LNCaP clone FGC (cell line): ENCODE results near the gene C2CD2L.

Source experiments
- DNase-seq: peaks from one replicate; pipeline ENCODE4 v3.0.0-alpha.2; 2011; ENCODE audit warnings: low read depth
- H3K4me3 ChIP-seq: 2 replicates; pipeline ENCODE4 v1.5.1; 2011; ENCODE audit warnings: mild to moderate bottlenecking, low read depth, low read length, control low read depth
- CTCF ChIP-seq: IDR thresholded peaks from 2 replicates; pipeline ENCODE4 v1.5.1; 2012; ENCODE audit warnings: mild to moderate bottlenecking; ENCODE audit not compliant: control insufficient read depth, insufficient read depth; ENCODE audit errors: extremely low read depth

The C2CD2L gene

GRCh38 chr11:119078675-119079420 is 28.3 kb upstream of the C2CD2L start:
- H3K4me3 ChIP-seq, result no peak overlapping the region
- DNase-seq, result no peak
- TF ChIP-seq CTCF, result no peak

- H3K4me3 ChIP-seq, result no peak overlapping the region
- no peak for DNase-seq
- TF ChIP-seq CTCF, result no peak
Observed at GRCh38 chr11:119081682-119082260, 25.4 kb upstream of the C2CD2L start.

- no peak for TF ChIP-seq CTCF
- peak; percentile 78 for DNase-seq
- H3K4me3 ChIP-seq, result peak within 1 kb of the TSS; percentile 89
Observed at GRCh38 chr11:119084663-119085436, 22.3 kb upstream of the C2CD2L start, which contains the start of gene HMBS. TSS of gene HMBS (plus strand) at chr11:119084881. CDS start at chr11:119085034, 153 bp downstream.

GRCh38 chr11:119085437-119085847 is 21.7 kb upstream of the C2CD2L start:
- DNase-seq, result no peak
- H3K4me3 ChIP-seq, result peak overlapping the region; percentile 89
- TF ChIP-seq CTCF, result no peak

- no peak for TF ChIP-seq CTCF
- DNase-seq, result no peak
- H3K4me3 ChIP-seq, result no peak overlapping the region
Observed at GRCh38 chr11:119087123-119087522, 20.0 kb upstream of the C2CD2L start.

- no peak for TF ChIP-seq CTCF
- H3K4me3 ChIP-seq, result no peak overlapping the region
- DNase-seq, result no peak
Observed at GRCh38 chr11:119087747-119088241, 19.4 kb upstream of the C2CD2L start.
